ENCODE results near the gene NPL.

Gene NPL

DNA sequence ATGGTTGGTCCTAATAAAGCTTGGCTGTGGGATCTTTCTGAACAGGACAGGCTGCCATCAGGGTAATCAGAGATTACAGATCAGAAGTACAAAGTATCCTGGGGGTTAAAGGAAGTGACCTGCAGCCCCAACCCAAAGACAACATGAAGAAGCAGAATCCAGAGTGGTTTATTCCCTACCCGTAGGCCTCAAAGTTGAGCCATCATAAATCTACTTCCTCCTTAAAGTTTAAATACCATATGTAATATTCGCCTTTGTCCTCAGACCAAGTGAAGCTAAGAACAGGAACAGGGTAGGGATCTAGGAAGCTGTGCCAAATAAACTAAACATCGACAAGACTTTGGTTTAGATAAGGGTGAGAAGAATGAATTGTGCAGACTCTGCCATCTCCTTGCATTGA is 33.6 kb downstream of the NPL start:
- no peak for DNase-seq

DNA sequence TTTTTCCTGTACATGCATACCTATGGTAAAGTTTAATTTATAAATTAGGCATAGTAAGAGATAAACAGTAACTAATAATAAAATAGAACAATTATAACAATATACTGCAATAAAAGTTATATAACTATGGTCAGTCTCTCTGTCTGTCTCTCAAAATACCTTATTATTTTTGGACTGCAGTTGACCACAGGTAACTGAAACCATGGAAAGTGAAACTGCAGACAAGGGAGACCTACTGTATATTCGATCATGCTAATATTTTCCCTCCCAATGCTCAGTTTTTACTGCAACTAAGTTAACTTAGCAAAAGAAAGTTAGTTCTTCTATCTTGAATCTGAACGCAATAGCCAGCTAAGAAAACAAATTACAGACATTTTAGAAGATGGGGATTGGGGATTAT is 37.3 kb downstream of the NPL start:
- DNase-seq: no peak

GRCh38 chr1:182829285-182829932 is 39.8 kb downstream of the NPL start:
- no peak for DNase-seq

DNA sequence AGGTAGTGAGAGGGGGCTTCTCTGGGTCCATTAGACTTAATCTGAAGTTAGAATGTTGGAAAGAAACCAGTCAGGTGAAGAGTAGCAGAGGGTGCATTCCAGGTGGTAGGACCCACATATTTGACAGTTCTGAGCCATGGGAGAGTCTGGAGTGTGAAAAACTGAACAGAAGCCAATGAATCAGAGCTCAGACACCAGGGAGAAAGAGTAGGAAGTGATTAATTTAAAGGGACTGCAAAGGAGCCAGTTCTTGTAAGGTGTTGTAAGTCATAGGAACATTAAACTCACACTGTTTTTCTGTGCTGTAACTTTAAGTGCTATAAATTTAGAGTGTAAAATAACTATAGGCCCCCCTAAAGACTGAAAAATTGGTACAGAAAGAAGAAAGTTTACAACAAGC is 43.7 kb downstream of the NPL start:
- no peak for DNase-seq

GRCh38 chr1:182834326-182834725 is 44.8 kb downstream of the NPL start:
- no peak for DNase-seq

- DNase-seq: no peak
These were observed 46.2 kb downstream of the NPL start for GRCh38 chr1:182835806-182836205.

DNA sequence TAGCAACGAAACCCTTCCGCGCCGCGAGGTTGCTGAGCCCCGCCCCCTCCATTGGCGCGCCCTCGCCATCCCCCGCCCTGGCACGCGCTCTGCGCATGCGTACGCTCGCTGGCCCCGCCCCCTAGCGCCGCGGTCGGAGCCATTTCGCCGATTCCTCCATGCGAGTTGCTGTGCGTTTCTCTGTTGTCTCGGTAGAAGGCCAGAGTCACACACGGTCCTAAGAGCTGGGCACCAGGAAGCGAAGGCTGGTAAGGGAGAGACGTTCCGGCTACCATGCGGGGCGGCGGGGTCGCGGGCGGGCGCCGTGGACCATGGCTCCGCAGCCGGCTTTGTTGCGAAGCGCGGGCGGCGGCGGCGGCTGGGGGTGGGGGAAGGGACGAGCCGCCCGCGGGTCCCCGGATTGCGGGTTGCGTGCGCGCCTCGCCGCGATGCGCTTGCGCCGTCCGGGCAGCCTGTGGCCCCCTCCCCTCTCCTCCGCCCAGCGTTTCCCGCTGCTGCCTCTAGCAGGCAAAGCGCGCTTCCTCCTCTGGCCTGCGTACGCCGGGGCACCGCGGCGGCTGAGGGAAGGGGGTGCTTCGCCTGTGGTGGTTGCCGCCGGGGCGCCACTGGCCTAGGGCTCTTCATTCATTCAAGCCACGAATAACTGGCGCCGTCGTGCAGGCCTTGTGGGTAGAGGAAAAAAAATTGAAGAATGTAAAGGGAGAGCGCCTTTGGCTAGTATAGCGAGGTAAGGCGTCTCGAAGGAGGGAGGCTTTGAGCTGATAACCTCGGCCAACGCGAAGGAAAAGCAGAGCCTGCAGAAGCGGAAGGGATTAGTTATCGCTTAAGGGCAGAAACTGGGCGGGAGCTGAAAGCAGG is 49.9 kb downstream of the NPL start, which contains the start of gene DHX9:
Gene DHX9 (plus strand): TSS at position 139 of the 858 bp plus-strand sequence. CDS start 3,220 bp downstream, outside the sequence.
- peak; percentile 93 for DNase-seq

DNA sequence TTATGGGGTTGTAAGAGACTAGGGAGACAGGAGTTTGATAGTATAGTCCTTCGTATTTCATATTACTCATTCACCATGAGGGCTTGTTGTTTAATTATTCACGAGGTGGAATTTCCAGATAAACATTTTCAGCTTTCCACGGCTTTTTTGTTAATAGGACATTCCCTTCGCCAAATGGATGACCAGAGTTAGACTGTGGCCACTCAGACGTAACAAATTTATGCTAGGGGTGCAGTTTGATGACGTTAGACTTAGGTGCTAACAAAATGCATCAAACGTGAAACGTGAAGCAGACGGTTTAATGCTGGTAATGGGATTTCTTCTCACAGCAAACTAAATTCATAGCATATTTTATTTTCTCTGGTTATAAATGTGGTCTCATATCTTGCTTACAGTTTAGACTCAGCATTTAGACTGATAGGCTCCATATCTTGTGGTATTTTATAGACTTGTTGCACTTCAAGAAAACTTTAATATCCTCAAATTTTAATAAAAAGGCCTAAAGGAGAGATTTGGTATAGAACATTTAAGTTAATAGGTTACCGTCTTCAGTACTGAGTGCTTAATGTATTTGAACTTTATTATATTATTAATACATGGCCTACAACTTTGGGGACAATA is 51.9 kb downstream of the NPL start:
- no peak for DNase-seq

GRCh38 chr1:182842265-182842664 is 52.7 kb downstream of the NPL start:
- no peak for DNase-seq

- no peak for DNase-seq
These were observed 55.8 kb downstream of the NPL start for GRCh38 chr1:182845379-182845778.

DNA sequence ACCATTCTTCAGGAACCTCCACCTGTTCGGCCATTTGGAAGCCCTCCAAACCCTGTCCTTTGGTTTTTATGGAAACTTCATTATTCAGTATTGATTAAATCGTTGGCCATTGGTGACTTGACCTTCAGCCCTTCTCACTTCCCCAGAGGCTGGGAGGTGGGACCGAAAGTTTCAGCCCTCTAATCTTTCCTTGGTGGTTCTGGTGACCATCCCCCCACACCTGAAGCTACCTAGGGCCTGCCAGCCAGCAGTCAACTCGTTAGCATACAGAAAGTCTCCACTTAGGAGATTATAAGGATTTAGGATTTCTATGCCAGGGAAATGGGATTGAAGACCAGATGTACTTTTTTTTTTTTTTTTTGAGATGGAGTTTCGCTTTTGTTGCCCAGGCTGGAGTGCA is 56.3 kb downstream of the NPL start:
- DNase-seq: no peak

DNA sequence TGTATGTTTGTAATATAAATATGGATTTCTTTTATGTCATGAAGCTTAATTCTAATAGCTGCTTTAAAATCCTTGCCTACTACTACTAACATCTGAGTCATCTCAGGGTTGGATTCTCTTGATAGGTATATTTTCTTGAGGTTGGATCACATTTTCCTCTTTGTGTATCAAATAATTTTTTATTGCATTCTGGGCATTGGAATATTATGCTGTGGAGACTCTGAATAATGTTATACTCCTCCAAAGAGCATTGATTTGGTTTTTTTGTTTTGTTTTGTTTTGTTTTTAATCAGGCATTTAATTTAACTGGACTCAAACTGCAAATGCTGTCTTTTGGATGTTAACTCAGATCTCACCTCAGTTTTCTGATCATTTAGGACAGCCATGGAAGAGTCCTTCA is 57.5 kb downstream of the NPL start:
- DNase-seq: no peak

GRCh38 chr1:182848736-182849135 is 59.2 kb downstream of the NPL start:
- DNase-seq: no peak

GRCh38 chr1:182850319-182850718 is 60.7 kb downstream of the NPL start:
- DNase-seq: no peak

GRCh38 chr1:182851825-182852224 is 62.3 kb downstream of the NPL start:
- DNase-seq: no peak

- no peak for DNase-seq
These were observed 66.3 kb downstream of the NPL start for GRCh38 chr1:182855911-182856310.

DNA sequence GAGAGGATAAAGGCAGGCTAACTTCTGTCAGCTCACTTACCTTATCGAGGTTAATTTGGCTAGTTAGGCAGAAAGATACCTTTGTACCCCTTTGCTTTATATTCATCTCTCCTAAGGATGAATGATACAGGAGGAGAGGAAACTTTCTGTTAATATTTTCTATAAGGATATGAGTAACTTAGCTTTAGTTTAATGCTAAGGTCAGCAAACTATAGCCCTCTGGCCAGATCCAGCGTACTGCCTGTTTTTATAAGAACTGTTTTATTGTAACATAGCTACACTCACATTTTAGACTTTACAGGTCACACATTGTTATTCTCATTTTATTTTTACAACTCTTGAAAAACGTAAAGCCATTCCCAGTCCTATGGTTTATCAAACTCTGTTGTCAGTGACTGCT is 67.6 kb downstream of the NPL start:
- DNase-seq: no peak

DNA sequence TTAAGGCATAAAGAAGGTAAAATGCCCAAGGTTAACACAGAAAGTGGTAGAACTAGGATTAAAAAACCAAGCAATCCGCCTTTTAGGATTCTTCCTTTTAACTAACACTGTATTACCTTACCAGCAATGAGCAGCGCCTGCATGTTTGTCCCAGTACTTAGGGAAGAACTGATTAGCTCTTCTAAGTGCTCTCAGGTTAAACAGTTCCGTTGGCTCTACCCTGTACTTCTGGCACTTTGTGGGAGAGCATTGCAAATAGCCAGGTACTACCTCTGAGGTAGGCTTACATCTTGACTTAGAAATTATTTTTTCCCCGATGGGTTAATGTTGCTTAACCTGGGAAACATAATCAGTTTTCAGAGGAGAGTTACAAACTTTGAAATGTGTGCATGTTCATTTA is 71.1 kb downstream of the NPL start:
- DNase-seq: no peak

GRCh38 chr1:182861994-182862393 is 72.4 kb downstream of the NPL start:
- no peak for DNase-seq

GRCh38 chr1:182862827-182863226 is 73.3 kb downstream of the NPL start:
- no peak for DNase-seq

GRCh38 chr1:182863940-182864339 is 74.4 kb downstream of the NPL start:
- DNase-seq: no peak

- DNase-seq: no peak
These were observed 78.3 kb downstream of the NPL start for GRCh38 chr1:182867861-182868260.

DNA sequence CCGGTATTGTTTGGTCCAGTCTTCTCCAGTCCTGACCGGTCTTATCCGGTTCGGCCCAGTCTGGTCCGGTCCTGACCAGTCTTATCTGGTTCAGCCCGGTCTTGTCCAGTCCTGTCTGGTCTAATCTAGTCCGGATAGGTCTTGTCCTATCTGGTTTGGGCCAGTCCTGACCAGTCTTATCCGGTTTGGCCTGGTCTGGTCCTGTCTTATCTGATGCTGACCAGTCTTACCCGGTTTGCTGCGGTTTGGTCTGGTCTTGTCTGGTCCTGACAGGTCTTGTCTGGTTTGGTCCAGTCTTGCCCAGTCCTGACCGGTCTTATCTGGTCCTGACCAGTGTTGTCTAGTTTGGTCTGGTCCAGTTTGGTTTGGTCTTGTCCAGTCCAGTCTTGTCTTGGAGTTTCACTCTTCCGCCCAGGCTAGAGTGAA is 79.7 kb downstream of the NPL start:
- DNase-seq: no peak

DNA sequence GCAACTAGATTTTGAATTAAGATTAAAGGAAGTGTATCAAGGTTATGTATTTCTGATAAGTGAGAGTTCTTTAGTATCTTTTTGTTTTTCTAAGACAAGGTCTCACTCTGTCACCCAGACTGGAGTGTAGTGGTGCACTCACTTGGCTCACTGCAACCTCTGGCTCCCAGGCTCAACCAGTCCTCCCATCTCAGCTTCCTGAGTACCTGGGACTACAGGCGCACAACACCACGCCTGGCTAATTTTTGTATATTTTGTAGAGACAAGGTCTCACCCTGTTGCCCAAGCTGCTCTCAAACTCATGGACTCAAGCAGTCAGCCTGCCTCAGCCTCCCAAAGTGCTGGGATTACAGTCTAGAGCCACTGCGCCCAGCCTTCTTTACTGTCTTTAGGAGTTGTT is 83.3 kb downstream of the NPL start:
- DNase-seq: no peak
